Left ventricle myocardium superior (tissue), 1 donor: ENCODE results near the gene BNIP3. TPM values are rescaled to one million over a fixed set of nuclear protein-coding genes. Genes with fewer than 3 reads are reported as not detected.
"Not testable (repeated sequence)": the region's sequence is repeated elsewhere in the genome, so short reads cannot be mapped to it uniquely, and the experiment has no call there.

Experiments
- ATAC-seq: fragments of 200-7000 bp; cut with Tn5 transposase; one replicate; pipeline ENCODE4 v1.9.1; 2020; ENCODE audit warnings: mild to moderate bottlenecking, moderate library complexity
- DNase-seq: peaks from one replicate; pipeline ENCODE4 v3.0.0-alpha.2; 2020
- intact Hi-C: fragments of 100-400 bp; cut with micrococcal nuclease; formaldehyde crosslinking; loops from one replicate; pipeline ENCODE4 v1.11.0; 2022
- total RNA-seq: library from RNA; stranded (reverse); fragmentation: NEBNext Ultra II Directional; extraction: Animal tissue kit (Norgen Biotek cat#: 25700); gene quantifications from one replicate; pipeline ENCODE4 v1.2.1, GENCODE V29; 2021
- donor health status: DM: no; HTN: yes; CAD: no; lungs with severe emphysema.

Gene BNIP3
- total RNA-seq, 1 donor from 2014 or later = 142 TPM

- no peak for DNase-seq
- intact Hi-C loops = no loop called here
- no peak for ATAC-seq
Measured at GRCh38 chr10:132004052-132004451, 22.3 kb upstream of the BNIP3 start.

- no peak for DNase-seq
- intact Hi-C loops = no loop called here
- no peak for ATAC-seq
Measured at GRCh38 chr10:132003282-132003924, 21.7 kb upstream of the BNIP3 start.

GRCh38 chr10:132002004-132002403 lies 20.3 kb upstream of the BNIP3 start:
- intact Hi-C loops = no loop called here
- no peak for ATAC-seq
- DNase-seq = no peak

- DNase-seq = no peak
- ATAC-seq = no peak
- intact Hi-C loops = no loop called here
Measured at GRCh38 chr10:132001238-132001972, 19.7 kb upstream of the BNIP3 start.

- intact Hi-C loops = no loop called here
- no peak for DNase-seq
- no peak for ATAC-seq
Measured at GRCh38 chr10:131998845-131999681, 17.3 kb upstream of the BNIP3 start.

GRCh38 chr10:131998050-131998844 lies 16.5 kb upstream of the BNIP3 start:
- ATAC-seq = no peak
- intact Hi-C loops = no loop called here

GRCh38 chr10:131997366-131998049 lies 15.8 kb upstream of the BNIP3 start:
- peak; percentile 75 for DNase-seq
- ATAC-seq = peak; percentile 70
- intact Hi-C loops = no loop called here

More at GRCh38 chr10:131998050-131998844, 16.5 kb upstream of the BNIP3 start:
- no peak for DNase-seq

- peak; percentile 87 for ATAC-seq
- intact Hi-C loops = no loop called here
- peak; percentile 81 for DNase-seq
Measured at GRCh38 chr10:131996466-131997365, 15.0 kb upstream of the BNIP3 start.

- DNase-seq (peak; percentile 69), ATAC-seq (peak; percentile 36)
- intact Hi-C loops = no loop called here
Measured at GRCh38 chr10:131994435-131994834, 12.7 kb upstream of the BNIP3 start.

GRCh38 chr10:131993275-131993674 lies 11.6 kb upstream of the BNIP3 start:
- DNase-seq (no peak), ATAC-seq (no peak)
- intact Hi-C loops = no loop called here

GRCh38 chr10:131991726-131992125 lies 10.0 kb upstream of the BNIP3 start:
- no peak for DNase-seq
- intact Hi-C loops = no loop called here
- ATAC-seq = no peak

- ATAC-seq, intact Hi-C loops: not testable (repeated sequence)
Measured at GRCh38 chr10:131987786-131988185, 6.1 kb upstream of the BNIP3 start.

GRCh38 chr10:131987301-131987700 lies 5.6 kb upstream of the BNIP3 start:
- intact Hi-C loops, ATAC-seq, DNase-seq: not testable (repeated sequence)

More at GRCh38 chr10:131987786-131988185, 6.1 kb upstream of the BNIP3 start:
- DNase-seq = not testable (repeated sequence)

- ATAC-seq, DNase-seq, intact Hi-C loops: not testable (repeated sequence)
Measured at GRCh38 chr10:131986851-131987250, 5.1 kb upstream of the BNIP3 start.

GRCh38 chr10:131983780-131984179 lies 2.1 kb upstream of the BNIP3 start:
- ATAC-seq (no peak), DNase-seq (no peak)
- intact Hi-C loops = no loop called here

- DNase-seq (no peak), ATAC-seq (no peak)
- intact Hi-C loops = no loop called here
Measured at GRCh38 chr10:131982796-131983195, 1.1 kb upstream of the BNIP3 start.

GRCh38 chr10:131982185-131982756 lies 548 bp upstream of the BNIP3 start:
- intact Hi-C loops = no loop called here
- ATAC-seq (no peak), DNase-seq (no peak)
